ENCODE results near the gene LILRA5. TPM values are rescaled to one million over a fixed set of nuclear protein-coding genes. Genes with fewer than 3 reads are reported as not detected.

The LILRA5 gene
- total and polyA plus RNA-seq, 2 of the 8 experiments (the other 6 are each of a cell fraction or from before 2014, with no cell fraction given): not detected

- no peak overlapping the region for H3K4ac ChIP-seq (replicated peaks; ENCODE audit: insufficient read length, low read depth, low read length)
- H3K9me3 ChIP-seq (ENCODE audit: insufficient read depth in 2 of 2, low read depth in 1 of 2, low read length in 1 of 2): no peaks in the 10 kb centered on the region; a peak in 1 of 4 replicates
- WGBS, 2 experiments (ENCODE audit: extremely low coverage in 1 of 2, insufficient coverage in 1 of 2, insufficient read length in 1 of 2, insufficient replicate concordance in 2 of 2, low coverage in 1 of 2, low lambda C conversion rate in 2 of 2, missing lambda C conversion rate in 1 of 2): 95% methylated on average over 4 of the region's 4 CpGs; no CpG with 5 or more reads in 1 of the 2 experiments
- no peak overlapping the region for H3K27ac ChIP-seq (ENCODE audit: low read depth, low read length)
- no peak overlapping the region for H2AK5ac ChIP-seq (ENCODE audit: low read depth, low read length)
- H3K36me3 ChIP-seq (ENCODE audit: control insufficient read depth in 2 of 4, insufficient read depth in 4 of 4, low read length in 3 of 4): no peaks in the 10 kb centered on the region
- no peak overlapping the region for H3K9ac ChIP-seq (replicated peaks in 1 of 4; ENCODE audit: extremely low read depth in 1 of 4, low read depth in 3 of 4, low read length in 3 of 4)
- H3K79me2 ChIP-seq (ENCODE audit: control insufficient read depth in 1 of 2, insufficient read depth in 2 of 2, low read length in 2 of 2): no peaks in the 10 kb centered on the region
- ChIA-PET CTCF (ENCODE audit: partially characterized antibody) (interaction anchor here (0.7 kb wide), 1 partner anchor 824 kb away, joined by 3 read pairs; no protein-coding TSS in a partner anchor), POLR2A (ENCODE audit: partially characterized antibody) (no interaction called here)
- H2BK20ac ChIP-seq (ENCODE audit: low read length): no peak overlapping the region
- no peak overlapping the region for H3K14ac ChIP-seq (ENCODE audit: insufficient read length)
- no peaks in the 10 kb centered on the region for H4K20me1 ChIP-seq (replicated peaks in 1 of 2; ENCODE audit: control insufficient read depth in 1 of 2, insufficient read depth in 2 of 2, low read length in 2 of 2)
- no peak for FAIRE-seq
- no peak overlapping the region for H4K8ac ChIP-seq (ENCODE audit: extremely low read depth, insufficient read depth, low read length)
- H2BK120ac ChIP-seq (replicated peaks; ENCODE audit: low read depth, low read length): no peak overlapping the region
- H2BK15ac ChIP-seq (ENCODE audit: low read length): no peak overlapping the region
- no peak overlapping the region for H3K4me2 ChIP-seq (ENCODE audit: insufficient read depth in 1 of 2, low read depth in 2 of 2, low read length in 2 of 2)
- H2AFZ ChIP-seq (ENCODE audit: low read length): no peak overlapping the region
- no peak overlapping the region for H4K5ac ChIP-seq (ENCODE audit: insufficient read length, low read depth, low read length)
- no peak overlapping the region for H3K18ac ChIP-seq (ENCODE audit: extremely low read depth, low read length)
- no peaks in the 10 kb centered on the region for H3K23me2 ChIP-seq (ENCODE audit: low read depth, low read length)
- DNase-seq (ENCODE audit: low read depth in 1 of 2, low spot score in 2 of 2): no peak
- H3K79me1 ChIP-seq (ENCODE audit: low read depth, low read length): no peaks in the 10 kb centered on the region
- H4K91ac ChIP-seq (replicated peaks; ENCODE audit: insufficient read length, low read length): no peak overlapping the region
- 0 out of 7 replicates have a peak, but pooled peaks cover 0 to 8% (median 0%) of the 10 kb centered on the region in 4 experiments for H3K27me3 ChIP-seq (replicated peaks in 1 of 4; ENCODE audit: control insufficient read depth in 3 of 4, extremely low read depth in 1 of 4, insufficient read depth in 3 of 4, low read length in 3 of 4)
- no peak overlapping the region for H2BK5ac ChIP-seq (ENCODE audit: low read depth, low read length)
- H3K23ac ChIP-seq (ENCODE audit: insufficient read length): no peak overlapping the region
- H3K4me3 ChIP-seq (ENCODE audit: extremely low read depth in 1 of 4, insufficient read depth in 2 of 4, low read depth in 3 of 4, low read length in 4 of 4): no peak overlapping the region
- no peak overlapping the region for H2BK12ac ChIP-seq (ENCODE audit: low read depth, low read length)
- no peak overlapping the region for H3K56ac ChIP-seq (replicated peaks; ENCODE audit: insufficient read length, low read depth, low read length)
- TF ChIP-seq EP300 (IDR thresholded peaks at IDR 0.05; ENCODE audit: borderline replicate concordance in 1 of 2, low read depth in 2 of 2, low read length in 2 of 2) (no peak), CTBP2 (IDR thresholded peaks at IDR 0.05; ENCODE audit: borderline replicate concordance, insufficient read depth, insufficient read length, low read length) (no peak), ATF3 (IDR thresholded peaks at IDR 0.05; ENCODE audit: insufficient read depth, low read depth, low read length) (no peak)
- no peaks in the 10 kb centered on the region for H3K4me1 ChIP-seq (replicated peaks in 1 of 4; ENCODE audit: control insufficient read depth in 3 of 4, insufficient read depth in 4 of 4, low read length in 3 of 4)
Observed at GRCh38 chr19:54302257-54302656, 10.7 kb downstream of the LILRA5 start.

All from H1 (cell line).